Muscle layer of colon (tissue), 2 donors: Measurements from ENCODE around the gene CCNH.

Source experiments
- H3K27ac ChIP-seq: one replicate; pipeline ENCODE4 v1.7.0; 2013; ENCODE audit warnings: low read depth, mild to moderate bottlenecking, low read length, moderate library complexity
- H3K27me3 ChIP-seq, 2 donors: one replicate each; pipeline ENCODE4 v1.7.0; 2013; ENCODE audit warnings: low read length in 2 of 2, mild to moderate bottlenecking in 2 of 2; ENCODE audit not compliant: insufficient read depth in 2 of 2, control insufficient read depth in 1 of 2
- H3K36me3 ChIP-seq: one replicate; pipeline ENCODE4 v1.7.0; 2013; ENCODE audit warnings: mild to moderate bottlenecking, low read length; ENCODE audit not compliant: insufficient read depth
- H3K4me1 ChIP-seq: one replicate; pipeline ENCODE4 v1.7.0; 2013; ENCODE audit warnings: mild to moderate bottlenecking, low read length; ENCODE audit not compliant: insufficient read depth
- H3K4me3 ChIP-seq, 2 donors: one replicate each; pipeline ENCODE4 v1.7.0; 2013; ENCODE audit warnings: low read length in 2 of 2, low read depth in 1 of 2, mild to moderate bottlenecking in 1 of 2, moderate library complexity in 1 of 2
- H3K9ac ChIP-seq: one replicate; pipeline ENCODE4 v1.7.0; 2013; ENCODE audit warnings: low read length
- H3K9me3 ChIP-seq: one replicate; pipeline ENCODE4 v1.7.0; 2013; ENCODE audit warnings: mild to moderate bottlenecking, low read length
- donor health status: abdominal sarcoma.
- donor health status: Adenocarcinoma of cecum.

Gene CCNH

GRCh38 chr5:87354496-87354895 is 58.2 kb downstream of the CCNH start:
- no peak overlapping the region for H3K9ac ChIP-seq
- peaks cover 14% of the 10 kb centered on the region for H3K36me3 ChIP-seq
- no peaks in the 10 kb centered on the region for H3K9me3 ChIP-seq
- no peaks in the 10 kb centered on the region for H3K27me3 ChIP-seq
- no peaks in the 10 kb centered on the region for H3K4me1 ChIP-seq
- no peak overlapping the region for H3K27ac ChIP-seq
- no peak overlapping the region for H3K4me3 ChIP-seq

- Histone ChIP-seq H3K27ac (no peak overlapping the region), H3K9me3 (no peaks in the 10 kb centered on the region), H3K9ac (no peak overlapping the region), H3K36me3 (peaks cover 4% of the 10 kb centered on the region), H3K4me1 (no peaks in the 10 kb centered on the region), H3K4me3 (no peak overlapping the region), H3K27me3 (no peaks in the 10 kb centered on the region)
Observed at GRCh38 chr5:87347841-87348240, 64.9 kb downstream of the CCNH start.

- Histone ChIP-seq H3K27me3 (no peaks in the 10 kb centered on the region), H3K4me1 (no peaks in the 10 kb centered on the region), H3K27ac (no peak overlapping the region)
Observed at GRCh38 chr5:87347272-87347671, 65.5 kb downstream of the CCNH start.

More at GRCh38 chr5:87347272-87347671, 65.5 kb downstream of the CCNH start:
- no peak overlapping the region for H3K9ac ChIP-seq
- H3K9me3 ChIP-seq: no peaks in the 10 kb centered on the region
- H3K4me3 ChIP-seq: no peak overlapping the region
- H3K36me3 ChIP-seq: peaks cover 7% of the 10 kb centered on the region
